HG03457 (cell line): ENCODE data around the gene DSEL.

ENCODE experiments used
- ATAC-seq: cut with Tn5 transposase; IDR thresholded peaks from one replicate; pipeline ENCODE4 v1.9.1; 2021; ENCODE audit warnings: moderate number of reproducible peaks; ENCODE audit not compliant: unreplicated experiment

Gene DSEL

DNA sequence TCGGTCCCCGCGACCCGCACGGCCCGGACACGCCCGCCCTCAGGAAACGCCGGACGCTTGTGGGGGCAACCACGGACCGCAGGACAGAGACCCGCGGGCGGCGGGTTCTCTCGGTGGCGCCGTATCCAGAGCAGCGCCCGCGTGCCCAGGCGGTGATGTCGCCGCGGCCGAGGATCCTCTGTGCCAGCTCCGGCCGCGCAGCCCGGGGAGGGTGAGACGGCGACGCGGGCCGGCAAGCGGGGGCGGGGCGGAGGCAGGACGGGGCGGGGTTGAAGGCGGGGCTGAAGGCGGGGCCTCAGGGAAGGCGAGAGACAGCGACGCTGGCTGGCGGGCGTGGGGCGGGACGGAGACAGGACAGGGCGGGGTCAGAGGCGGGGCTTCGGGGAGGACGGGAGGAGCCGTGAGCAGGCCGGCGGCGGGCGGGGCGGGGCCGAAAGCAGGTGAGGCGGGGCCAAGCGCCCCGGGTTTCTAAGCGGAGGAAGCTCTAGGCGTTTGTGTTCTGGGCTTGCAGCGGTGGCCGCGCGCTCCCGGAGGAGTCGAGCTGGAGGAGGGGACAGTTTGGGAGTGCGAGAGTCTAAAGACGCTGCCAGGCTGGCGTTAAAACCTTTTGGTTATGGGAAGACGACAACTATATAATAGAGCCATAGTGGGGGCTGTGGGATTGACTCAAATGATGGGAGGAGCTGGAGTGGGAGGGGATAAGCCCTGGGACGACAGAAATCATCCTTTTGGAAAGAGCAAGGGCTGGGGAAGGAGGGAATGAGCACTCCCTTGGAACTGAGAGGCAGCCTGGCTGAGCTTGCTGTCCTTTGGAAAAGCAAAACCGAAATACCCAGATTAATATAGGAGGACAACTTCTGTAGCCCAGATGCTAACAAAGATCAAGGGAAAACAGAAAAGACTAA is at the start of gene DSEL:
TSS of gene DSEL (minus strand) at position 182 of the 905 bp plus-strand sequence. CDS start 2,112 bp downstream, outside the sequence.
- ATAC-seq: peak; percentile 98

DNA sequence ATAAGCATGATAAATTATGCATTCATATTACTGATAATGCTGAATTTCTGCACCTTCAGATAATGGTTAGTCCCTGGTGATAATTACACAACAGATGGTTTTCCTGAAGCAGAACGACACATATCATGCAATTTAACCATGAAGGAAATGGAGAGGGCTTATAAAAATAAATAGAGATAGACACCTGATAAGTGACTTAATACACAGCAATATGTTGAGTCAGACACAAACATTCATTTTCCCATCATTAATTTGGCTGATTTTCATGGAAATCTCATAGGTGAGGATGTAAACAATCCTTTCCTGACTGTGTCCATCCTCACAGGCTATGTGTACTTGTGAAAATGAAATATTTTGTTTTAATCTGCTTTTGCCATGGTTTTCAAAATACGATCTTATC is 36.9 kb upstream of the DSEL start:
- ATAC-seq: no peak

DNA sequence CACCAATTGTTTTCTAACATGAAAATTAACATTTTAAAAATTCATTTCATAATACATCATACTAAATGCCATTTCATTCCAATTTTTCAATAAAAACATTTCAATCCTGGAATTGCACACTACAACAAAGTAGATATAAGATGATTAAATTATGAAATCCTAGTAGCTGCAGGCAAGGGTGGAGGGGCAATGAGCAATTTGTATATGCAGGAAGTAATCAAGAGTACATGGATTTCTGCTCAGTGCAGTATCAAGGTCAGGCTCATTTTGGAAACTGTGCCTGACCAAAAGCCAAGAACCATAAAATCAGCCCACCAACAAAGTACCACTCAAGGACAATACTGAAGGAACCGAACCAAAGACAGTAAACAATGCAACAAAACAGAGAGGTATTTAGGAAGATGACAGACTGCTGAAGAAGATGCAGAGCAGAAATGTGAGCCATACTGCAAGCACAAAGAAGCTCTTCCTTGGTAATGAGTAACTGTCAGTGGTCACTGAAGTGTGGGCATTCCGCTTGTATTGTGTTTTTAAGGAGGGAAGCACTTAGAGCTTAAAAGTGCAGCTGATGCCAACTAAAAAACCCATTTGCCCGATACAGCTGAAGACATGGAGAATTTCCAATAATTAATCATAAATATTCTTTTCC is 34.5 kb upstream of the DSEL start:
- ATAC-seq: no peak

- ATAC-seq: no peak
Observed at GRCh38 chr18:67549946-67550345, 33.4 kb upstream of the DSEL start.

GRCh38 chr18:67545681-67546080 is 29.2 kb upstream of the DSEL start:
- ATAC-seq: no peak

GRCh38 chr18:67540559-67540958 is 24.0 kb upstream of the DSEL start:
- ATAC-seq: no peak

- no peak for ATAC-seq
Observed at GRCh38 chr18:67531929-67532328, 15.4 kb upstream of the DSEL start.

DNA sequence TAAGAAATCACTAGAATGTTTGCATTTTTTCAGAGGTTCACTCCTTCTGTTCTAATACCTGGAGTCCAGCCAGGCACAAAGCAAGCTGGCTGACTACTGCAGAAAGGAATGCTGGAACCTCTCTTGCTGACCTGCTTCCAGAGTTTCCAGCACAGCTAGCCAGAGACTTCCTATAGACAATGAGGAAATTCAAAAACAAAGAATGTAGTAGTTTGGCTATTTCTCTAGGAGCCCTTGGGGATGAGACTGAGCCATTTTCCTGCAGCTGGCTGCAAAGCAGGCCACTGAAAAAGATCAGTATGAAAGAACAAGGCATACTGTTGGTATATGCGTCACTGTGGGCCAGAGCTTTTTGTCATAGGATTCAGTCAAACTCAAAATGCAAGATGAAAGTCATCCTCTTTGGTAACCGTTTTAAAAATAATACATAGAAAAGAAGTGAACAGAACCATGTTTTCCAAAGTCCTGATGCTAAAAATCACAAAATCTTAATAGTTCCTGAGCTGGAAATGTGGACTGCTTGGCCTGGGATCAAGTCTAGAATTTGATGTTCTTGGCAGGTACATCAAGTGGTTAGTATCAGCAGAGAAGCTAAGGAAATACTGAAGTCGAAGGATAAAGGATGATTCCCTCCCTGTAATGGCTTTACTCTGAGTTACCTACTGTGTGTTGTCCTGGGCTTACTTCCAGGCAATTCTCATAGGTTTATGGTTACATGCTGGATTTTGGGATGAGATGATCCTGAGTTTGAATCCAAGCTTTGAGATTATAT is 9.0 kb upstream of the DSEL start:
- no peak for ATAC-seq

- ATAC-seq: no peak
Observed at GRCh38 chr18:67520351-67520921, 3.9 kb upstream of the DSEL start.

- ATAC-seq: no peak
Observed at GRCh38 chr18:67519592-67519991, 3.1 kb upstream of the DSEL start.

GRCh38 chr18:67518566-67518965 is 2.0 kb upstream of the DSEL start:
- no peak for ATAC-seq

GRCh38 chr18:67517444-67517765 is 885 bp upstream of the DSEL start:
- ATAC-seq: no peak

DNA sequence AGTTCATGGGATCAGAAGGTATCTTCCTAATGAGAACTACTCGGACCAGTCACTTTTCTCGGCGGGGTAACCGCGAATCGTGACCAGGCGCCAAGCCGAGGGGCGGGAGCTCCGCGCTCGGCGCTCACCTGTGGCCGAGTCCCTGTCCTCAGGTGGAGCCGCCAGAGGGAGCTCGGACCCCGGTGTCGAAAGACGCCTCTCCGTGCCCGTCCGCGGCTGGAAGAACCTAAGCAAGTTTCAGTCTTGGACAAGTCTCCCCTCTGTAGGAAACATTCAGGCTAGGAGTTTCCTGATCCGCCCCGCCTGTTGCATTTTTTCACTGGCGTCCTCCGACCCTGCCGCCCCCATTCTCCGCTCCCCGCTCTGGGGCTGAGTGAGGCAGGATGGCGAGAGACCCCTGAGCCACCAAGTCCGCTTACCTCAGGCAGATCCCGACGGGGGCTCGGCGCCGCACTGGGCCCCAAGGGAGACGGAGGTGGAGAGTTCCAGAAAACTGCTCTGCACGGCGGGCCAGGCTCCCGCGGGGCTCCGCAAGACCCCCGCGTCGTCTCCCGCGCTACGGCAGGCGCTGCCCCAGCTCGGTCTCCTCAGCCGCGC is 480 bp downstream of the DSEL start:
- ATAC-seq: peak; percentile 19

- no peak for ATAC-seq
Observed at GRCh38 chr18:67514901-67515540, 1.5 kb downstream of the DSEL start.

- ATAC-seq: no peak
Observed at GRCh38 chr18:67514465-67514864, 2.1 kb downstream of the DSEL start.

- no peak for ATAC-seq
Observed at GRCh38 chr18:67513280-67513679, 3.2 kb downstream of the DSEL start.

GRCh38 chr18:67511840-67512239 is 4.7 kb downstream of the DSEL start:
- ATAC-seq: no peak

- no peak for ATAC-seq
Observed at GRCh38 chr18:67510831-67511230, 5.7 kb downstream of the DSEL start.

DNA sequence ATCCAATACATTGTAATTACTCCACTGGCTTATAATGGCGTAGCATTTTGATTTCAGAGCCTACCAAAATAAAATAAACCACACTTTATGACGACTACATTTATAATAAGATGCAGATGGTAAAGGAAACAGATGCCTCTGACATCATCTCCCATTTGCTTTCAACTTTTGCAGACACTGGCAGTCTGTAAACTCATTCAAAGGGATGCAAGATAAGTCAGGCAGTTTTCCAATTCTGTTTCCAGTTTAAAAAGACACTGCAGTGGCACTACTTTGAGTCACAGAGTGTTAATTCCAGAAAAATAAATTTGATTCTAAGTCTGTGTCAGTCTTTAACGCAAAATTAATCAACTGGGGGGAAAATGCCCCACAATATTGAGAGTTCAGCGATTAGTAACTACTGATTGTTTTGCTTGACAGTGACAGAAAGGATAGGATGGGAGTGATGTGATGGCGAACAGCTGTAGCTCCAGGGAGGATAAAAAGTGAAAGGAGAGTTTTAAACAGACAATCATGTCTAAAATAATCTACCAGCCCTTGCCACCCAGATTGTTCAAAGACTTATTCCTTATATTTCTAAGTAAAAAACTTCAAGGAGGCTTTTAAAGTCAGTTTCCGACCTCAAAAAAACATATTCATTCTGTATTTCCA is 6.7 kb downstream of the DSEL start:
- no peak for ATAC-seq

DNA sequence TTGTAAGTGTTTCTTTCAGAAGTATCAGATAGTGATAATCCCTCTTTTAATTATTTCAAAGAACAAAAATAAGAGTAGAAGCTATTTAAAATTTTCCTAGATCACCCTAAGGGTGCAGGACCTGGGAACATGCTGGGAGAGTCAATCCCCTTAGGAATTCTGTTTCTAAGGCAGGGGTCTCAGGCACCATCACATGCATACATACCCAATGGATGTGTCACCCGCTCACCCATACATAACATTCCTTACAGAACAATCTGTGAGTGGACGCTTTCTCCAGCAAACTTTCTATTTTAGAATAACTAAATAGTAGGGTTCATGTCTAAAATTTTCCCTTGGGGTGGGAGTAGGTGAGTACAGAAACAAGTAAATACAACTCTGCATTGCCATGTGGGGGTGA is 8.4 kb downstream of the DSEL start:
- no peak for ATAC-seq
